Measurements from ENCODE around the gene IL7R. TPM values are rescaled to one million over a fixed set of nuclear protein-coding genes. Genes with fewer than 3 reads are reported as not detected.

Gene IL7R
- total and polyA plus RNA-seq, 7 donors = 0.21 to 1.9 (median 1.0) TPM

GRCh38 chr5:35880156-35880555, 23.5 kb downstream of the IL7R start:
- 86 to 92% (median 87%) methylated on average over 1 of the region's 1 CpG for WGBS, 3 donors

DNA sequence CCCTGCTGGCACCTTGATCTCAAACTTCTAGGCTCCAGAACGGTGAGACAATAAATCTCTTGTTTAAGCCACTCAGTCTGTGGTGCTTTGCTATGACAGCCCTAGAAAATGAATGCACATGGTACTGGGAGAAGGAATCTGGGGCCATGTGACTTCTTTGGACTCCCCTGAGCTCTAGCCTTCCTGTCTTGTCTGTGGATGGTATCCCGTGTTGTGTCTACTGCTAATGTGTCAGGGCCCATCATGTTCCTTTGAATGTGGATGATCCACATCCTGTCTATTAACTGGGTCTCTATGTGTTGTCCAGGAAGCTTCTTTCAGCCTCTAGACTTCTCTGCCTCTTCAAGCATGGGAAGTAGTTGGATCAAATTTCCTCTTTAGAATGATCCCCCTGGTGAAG, 25.1 kb downstream of the IL7R start:
- ATAC-seq (no peak), DNase-seq (no peak)
- 68 to 71% (median 71%) methylated on average over 2 of the region's 2 CpGs for WGBS, 3 donors
- H3K9me3 ChIP-seq = no peaks in the 10 kb centered on the region
- intact Hi-C loops (cut with DNase I) = no loop called here
- no peaks in the 10 kb centered on the region for H3K4me1 ChIP-seq
- no peaks in the 10 kb centered on the region for H3K36me3 ChIP-seq (ENCODE audit: insufficient read depth in 1 of 2, low read depth in 1 of 2)
- no peak overlapping the region for H3K27ac ChIP-seq
- no peak for TF ChIP-seq CTCF (IDR thresholded peaks at IDR 0.05)
- H3K27me3 ChIP-seq (ENCODE audit: insufficient read depth in 3 of 3, low read length in 2 of 3) = no peaks in the 10 kb centered on the region
- H3K4me3 ChIP-seq = no peak overlapping the region

More at GRCh38 chr5:35880156-35880555, 23.5 kb downstream of the IL7R start:
- Histone ChIP-seq H3K4me3 (no peak overlapping the region), H3K9me3 (no peaks in the 10 kb centered on the region), H3K4me1 (no peaks in the 10 kb centered on the region), H3K27ac (no peak overlapping the region), H3K36me3 (ENCODE audit: insufficient read depth in 1 of 2, low read depth in 1 of 2) (no peaks in the 10 kb centered on the region), H3K27me3 (ENCODE audit: insufficient read depth in 3 of 3, low read length in 2 of 3) (no peaks in the 10 kb centered on the region)
- TF ChIP-seq CTCF (IDR thresholded peaks at IDR 0.05) = no peak
- no peak for DNase-seq
- intact Hi-C loops (cut with DNase I) = no loop called here
- ATAC-seq = no peak

DNA sequence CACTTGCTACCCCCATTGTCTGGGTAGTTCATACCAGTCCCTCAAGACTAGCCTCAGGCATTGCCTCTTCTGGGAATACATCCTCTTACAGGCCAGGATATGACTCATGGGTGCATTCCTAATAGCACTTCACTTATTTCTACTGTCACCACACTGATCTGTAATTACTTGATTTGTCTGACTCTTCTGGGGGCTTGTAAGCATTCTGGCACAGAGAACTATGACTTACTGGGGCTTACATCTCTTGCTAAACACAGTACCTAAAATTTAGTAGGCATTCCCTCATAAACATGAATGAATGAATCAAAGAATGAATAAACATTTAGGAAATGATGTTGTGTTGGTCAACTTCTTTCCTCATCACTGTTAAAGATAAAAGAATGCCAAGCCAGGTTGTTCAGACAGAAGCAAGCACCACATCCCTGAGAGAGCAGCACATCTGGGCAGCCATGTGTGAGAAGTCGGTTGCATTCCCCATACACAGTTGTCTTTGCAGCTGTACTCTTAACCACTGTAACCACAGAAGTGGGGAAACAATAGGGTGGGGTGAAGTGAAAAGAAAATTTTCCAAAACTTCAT, 27.6 kb downstream of the IL7R start:
- no peaks in the 10 kb centered on the region for H3K4me1 ChIP-seq
- WGBS, 3 donors = 51 to 55% (median 52%) methylated on average over 1 of the region's 1 CpG
- intact Hi-C loops (cut with DNase I) = no loop called here
- no peaks in the 10 kb centered on the region for H3K9me3 ChIP-seq
- ATAC-seq = no peak
- H3K4me3 ChIP-seq = no peak overlapping the region
- no peaks in the 10 kb centered on the region for H3K36me3 ChIP-seq (ENCODE audit: insufficient read depth in 1 of 2, low read depth in 1 of 2)
- H3K27me3 ChIP-seq (ENCODE audit: insufficient read depth in 3 of 3, low read length in 2 of 3) = no peaks in the 10 kb centered on the region
- TF ChIP-seq CTCF (IDR thresholded peaks at IDR 0.05) = no peak
- no peak overlapping the region for H3K27ac ChIP-seq
- DNase-seq = no peak

DNA sequence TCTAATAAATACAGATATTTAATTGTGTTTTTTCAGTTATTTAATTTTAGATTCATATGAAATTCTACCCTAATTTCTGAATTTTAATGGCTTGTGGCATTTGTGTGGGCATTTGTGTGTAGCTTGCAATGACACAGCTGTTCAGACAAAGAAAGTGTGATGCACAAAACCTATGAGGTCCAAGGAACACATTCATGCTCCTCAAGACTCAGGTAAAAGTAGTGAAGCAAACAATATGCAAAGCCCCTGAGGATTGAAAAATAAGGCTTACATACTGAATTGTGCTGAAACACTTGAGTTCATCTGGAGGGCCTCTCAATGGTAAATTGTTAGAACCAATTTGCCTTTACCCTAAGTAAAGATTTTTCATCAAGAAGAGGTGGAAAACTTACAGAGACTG, 28.1 kb downstream of the IL7R start:
- no peaks in the 10 kb centered on the region for H3K4me1 ChIP-seq
- H3K36me3 ChIP-seq (ENCODE audit: insufficient read depth in 1 of 2, low read depth in 1 of 2) = no peaks in the 10 kb centered on the region
- TF ChIP-seq CTCF (IDR thresholded peaks at IDR 0.05) = no peak
- H3K27me3 ChIP-seq (ENCODE audit: insufficient read depth in 3 of 3, low read length in 2 of 3) = no peaks in the 10 kb centered on the region
- H3K27ac ChIP-seq = no peak overlapping the region
- ATAC-seq (no peak), DNase-seq (no peak)
- intact Hi-C loops (cut with DNase I) = no loop called here
- H3K9me3 ChIP-seq = no peaks in the 10 kb centered on the region
- no peak overlapping the region for H3K4me3 ChIP-seq

- Histone ChIP-seq H3K27me3 (ENCODE audit: insufficient read depth in 3 of 3, low read length in 2 of 3) (no peaks in the 10 kb centered on the region), H3K9me3 (no peaks in the 10 kb centered on the region), H3K27ac (no peak overlapping the region), H3K4me3 (no peak overlapping the region), H3K4me1 (no peaks in the 10 kb centered on the region), H3K36me3 (ENCODE audit: insufficient read depth in 1 of 2, low read depth in 1 of 2) (no peaks in the 10 kb centered on the region)
- intact Hi-C loops (cut with DNase I) = no loop called here
- DNase-seq (no peak), ATAC-seq (no peak)
- TF ChIP-seq CTCF (IDR thresholded peaks at IDR 0.05) = no peak
- WGBS, 3 donors = 87 to 89% (median 87%) methylated on average over 3 of the region's 3 CpGs
Measured at GRCh38 chr5:35886381-35886780, 29.7 kb downstream of the IL7R start.
